GM12891 (cell line): Measurements from ENCODE around the gene ADAMTS13.

Experiments used
- POLR2A ChIP-seq: IDR thresholded peaks from 2 replicates; pipeline ENCODE4 v1.6.1; 2011; ENCODE audit warnings: low read depth, low read length, control low read depth
- POLR2AphosphoS5 ChIP-seq: IDR thresholded peaks from 2 replicates; pipeline ENCODE4 v1.6.1; 2011; ENCODE audit warnings: low read depth, low read length, control low read depth
- POU2F2 ChIP-seq: IDR thresholded peaks from 2 replicates; pipeline ENCODE4 v1.6.1; 2011; ENCODE audit warnings: low read depth, mild to moderate bottlenecking, control low read depth, low read length, moderate library complexity
- SPI1 ChIP-seq: IDR thresholded peaks from 2 replicates; pipeline ENCODE4 v1.6.1; 2011; ENCODE audit warnings: low read depth, low read length, control low read depth
- TAF1 ChIP-seq: IDR thresholded peaks from 2 replicates; pipeline ENCODE4 v1.6.1; 2011; ENCODE audit warnings: low read depth, low read length, control low read depth

DNA sequence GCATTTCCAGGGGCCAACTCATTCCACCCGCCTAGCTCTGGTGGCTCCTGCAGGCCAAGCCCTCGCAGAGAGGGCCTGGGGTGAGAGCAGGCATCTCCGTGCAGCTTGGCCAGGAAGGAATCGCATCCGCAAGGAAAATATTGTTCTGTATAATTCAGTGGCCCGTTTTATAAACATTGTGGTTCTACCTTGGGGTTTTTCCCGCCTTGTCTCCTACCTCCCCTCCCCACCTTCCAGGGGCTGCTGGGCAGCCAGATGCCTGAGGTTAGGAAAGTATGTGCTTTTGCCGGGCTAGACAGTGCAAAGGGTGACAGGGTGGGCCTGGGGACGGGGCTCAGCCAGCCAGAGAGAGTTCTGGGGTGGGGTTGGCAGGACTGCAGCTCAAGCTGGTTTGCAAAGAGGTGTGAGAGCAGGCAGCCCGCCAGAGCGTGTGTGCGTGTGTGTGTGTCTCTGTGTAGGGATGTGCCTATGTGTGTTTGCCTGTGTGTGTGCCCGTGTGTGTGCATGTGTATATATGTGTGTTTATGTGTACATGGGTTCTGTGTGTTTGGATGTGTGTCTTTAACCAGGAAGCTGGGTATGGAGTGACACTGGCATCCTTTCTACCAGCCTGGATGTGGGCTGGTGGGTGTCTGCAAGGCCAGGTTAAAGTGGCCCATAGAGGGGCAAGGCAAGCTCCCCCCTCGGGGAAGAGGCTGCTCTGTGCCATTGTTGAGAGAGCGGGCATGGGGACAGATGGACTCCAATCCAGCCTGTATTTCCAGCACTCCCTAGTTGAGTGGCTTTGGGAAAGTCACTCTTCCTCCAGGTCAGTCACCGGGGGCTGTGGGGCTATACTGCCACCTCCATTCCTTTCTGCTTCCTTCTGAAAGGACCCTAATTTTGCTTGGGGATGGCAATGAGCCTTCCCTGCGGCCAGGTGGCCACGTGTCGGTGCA lies 67.4 kb downstream of the ADAMTS13 start:
- TF ChIP-seq POLR2A (no peak), POLR2AphosphoS5 (no peak), SPI1 (no peak), TAF1 (no peak), POU2F2 (no peak)
